GM18526 (cell line): Measurements from ENCODE around the gene MAN1B1.

ENCODE experiments used
- POLR2A ChIP-seq: IDR thresholded peaks from 3 replicates; pipeline ENCODE4 v1.6.1; 2011; ENCODE audit not compliant: insufficient read length; ENCODE audit errors: extremely low read depth

The MAN1B1 gene

GRCh38 chr9:137058521-137059234 is 28.1 kb upstream of the MAN1B1 start:
- TF ChIP-seq POLR2A, result no peak

GRCh38 chr9:137062384-137062783 is 24.4 kb upstream of the MAN1B1 start:
- TF ChIP-seq POLR2A, result no peak

- TF ChIP-seq POLR2A, result no peak
Observed at GRCh38 chr9:137063311-137064026, 23.3 kb upstream of the MAN1B1 start.

- no peak for TF ChIP-seq POLR2A
Observed at GRCh38 chr9:137064027-137064879, 22.5 kb upstream of the MAN1B1 start.

- no peak for TF ChIP-seq POLR2A
Observed at GRCh38 chr9:137064880-137065164, 22.0 kb upstream of the MAN1B1 start.

GRCh38 chr9:137065336-137065967 is 21.3 kb upstream of the MAN1B1 start:
- TF ChIP-seq POLR2A, result no peak

GRCh38 chr9:137066096-137066861 is 20.5 kb upstream of the MAN1B1 start:
- TF ChIP-seq POLR2A, result no peak

- TF ChIP-seq POLR2A, result no peak
Observed at GRCh38 chr9:137067860-137068538, 18.8 kb upstream of the MAN1B1 start.

GRCh38 chr9:137068539-137069507 is 18.0 kb upstream of the MAN1B1 start:
- TF ChIP-seq POLR2A, result no peak

- TF ChIP-seq POLR2A, result no peak
Observed at GRCh38 chr9:137069508-137070091, 17.2 kb upstream of the MAN1B1 start.

- peak; percentile 70 for TF ChIP-seq POLR2A
Observed at GRCh38 chr9:137070201-137070905, 16.4 kb upstream of the MAN1B1 start, which contains the start of gene SAPCD2. Gene SAPCD2, minus strand, starts transcription at chr9:137070557. Its CDS starts 97 bp downstream, at chr9:137070460.

- TF ChIP-seq POLR2A, result no peak
Observed at GRCh38 chr9:137070906-137071275, 15.9 kb upstream of the MAN1B1 start.
